NCI-H187 treated with DMSO at 0.1 percent for 48 hours (cell line): ENCODE data around the gene KLHL36.
"Not testable (repeated sequence)": the region's sequence is repeated elsewhere in the genome, so short reads cannot be mapped to it uniquely, and the experiment has no call there.

Source experiments
- DNase-seq: peaks from one replicate; lab custom pipeline; 2025; lab: John Stamatoyannopoulos, UW

The KLHL36 gene

GRCh38 chr16:84673203-84673535, 24.9 kb downstream of the KLHL36 start:
- DNase-seq = no peak

GRCh38 chr16:84673561-84673960, 25.2 kb downstream of the KLHL36 start:
- DNase-seq = no peak

DNA sequence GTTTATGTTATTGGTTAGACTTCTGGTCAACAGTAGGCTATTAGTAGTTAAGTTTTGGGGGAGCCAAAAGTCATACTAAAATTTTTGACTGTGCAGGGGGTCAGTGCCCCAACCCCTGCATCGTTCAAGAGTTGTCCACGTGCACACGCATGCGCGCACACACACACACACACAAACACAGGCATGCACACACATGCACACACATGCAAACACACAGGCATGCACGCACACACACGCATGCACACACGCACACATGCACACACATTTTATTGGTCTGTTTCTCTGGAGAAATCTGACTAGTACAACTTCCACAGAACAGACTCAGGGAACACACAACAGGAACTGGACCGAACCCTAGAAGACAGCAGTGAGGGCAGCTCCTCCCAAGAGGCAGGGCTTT, 27.1 kb downstream of the KLHL36 start:
- no peak for DNase-seq

DNA sequence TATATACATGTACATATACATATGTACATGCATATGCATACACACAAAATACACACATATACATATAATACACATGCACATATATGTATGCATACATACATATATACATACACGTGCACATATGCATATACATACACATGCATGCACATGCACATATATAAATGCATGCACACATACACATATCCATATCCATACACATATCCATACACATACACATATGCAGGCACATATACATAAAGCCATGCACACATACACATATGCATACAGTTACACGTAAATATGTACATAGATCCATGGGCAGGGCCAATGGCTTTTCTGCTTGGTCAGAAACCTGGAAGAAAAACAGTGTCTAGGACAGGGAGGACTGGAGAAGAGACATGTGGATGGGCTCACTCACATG, 27.6 kb downstream of the KLHL36 start:
- no peak for DNase-seq

GRCh38 chr16:84677017-84677803, 28.9 kb downstream of the KLHL36 start:
- no peak for DNase-seq

GRCh38 chr16:84677849-84678248, 29.5 kb downstream of the KLHL36 start:
- no peak for DNase-seq

DNA sequence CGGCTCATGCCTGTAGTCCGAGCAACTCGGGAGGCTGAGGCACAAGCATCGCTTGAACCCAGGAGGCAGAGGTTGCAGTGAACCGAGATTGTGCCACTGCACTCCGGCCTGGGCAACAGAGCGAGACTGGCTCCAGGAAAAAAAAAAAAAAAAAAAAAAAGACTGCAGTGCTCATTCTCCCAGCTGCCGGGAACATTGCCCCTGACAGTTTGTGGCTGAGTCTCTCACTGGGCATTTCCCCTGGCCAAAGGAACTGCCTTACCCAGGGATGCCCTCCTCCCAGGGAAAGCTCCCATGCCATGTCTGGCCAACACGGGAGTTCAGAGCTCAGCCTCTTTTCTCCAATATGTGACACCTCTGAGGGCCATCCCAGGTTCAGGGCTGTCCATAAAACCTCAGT, 30.2 kb downstream of the KLHL36 start:
- no peak for DNase-seq

DNA sequence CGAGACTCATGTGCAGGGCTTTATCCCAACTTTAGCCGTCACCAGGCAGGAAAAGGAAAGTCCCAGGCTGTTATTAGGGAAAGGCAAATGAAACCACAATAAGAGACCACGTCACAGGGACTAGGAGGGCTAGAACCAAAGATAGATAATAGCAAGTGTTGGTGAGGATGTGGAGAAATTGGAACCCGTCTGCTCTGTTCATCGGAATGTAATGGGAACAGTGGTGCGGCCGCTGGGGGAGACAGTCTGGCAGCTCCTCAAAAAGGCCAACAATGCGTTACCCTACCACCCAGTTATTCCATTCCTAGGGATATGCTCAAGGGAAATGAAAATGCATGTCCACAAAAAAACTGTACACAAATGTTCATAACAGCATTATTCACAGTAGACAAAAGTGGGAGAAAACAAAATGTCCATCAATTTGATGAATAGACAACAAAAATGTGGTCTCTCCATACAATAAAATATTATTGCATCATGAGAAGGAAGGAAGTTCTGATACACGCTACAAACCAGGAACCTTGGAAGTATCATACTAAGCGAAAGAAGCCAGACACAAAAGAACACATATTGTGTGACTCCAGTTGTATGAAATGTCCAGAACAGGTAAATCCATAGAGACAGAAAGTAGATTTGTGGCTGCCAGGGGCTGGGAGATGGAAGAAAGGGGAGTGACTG, 32.0 kb downstream of the KLHL36 start:
- no peak for DNase-seq

GRCh38 chr16:84680843-84681629, 32.7 kb downstream of the KLHL36 start:
- DNase-seq = no peak

GRCh38 chr16:84683691-84684591, 35.6 kb downstream of the KLHL36 start:
- DNase-seq = no peak

GRCh38 chr16:84684592-84684965, 36.3 kb downstream of the KLHL36 start:
- DNase-seq = no peak

GRCh38 chr16:84685210-84685609, 36.9 kb downstream of the KLHL36 start:
- DNase-seq = no peak

- DNase-seq = no peak
These were observed 38.5 kb downstream of the KLHL36 start for GRCh38 chr16:84686707-84687298.

DNA sequence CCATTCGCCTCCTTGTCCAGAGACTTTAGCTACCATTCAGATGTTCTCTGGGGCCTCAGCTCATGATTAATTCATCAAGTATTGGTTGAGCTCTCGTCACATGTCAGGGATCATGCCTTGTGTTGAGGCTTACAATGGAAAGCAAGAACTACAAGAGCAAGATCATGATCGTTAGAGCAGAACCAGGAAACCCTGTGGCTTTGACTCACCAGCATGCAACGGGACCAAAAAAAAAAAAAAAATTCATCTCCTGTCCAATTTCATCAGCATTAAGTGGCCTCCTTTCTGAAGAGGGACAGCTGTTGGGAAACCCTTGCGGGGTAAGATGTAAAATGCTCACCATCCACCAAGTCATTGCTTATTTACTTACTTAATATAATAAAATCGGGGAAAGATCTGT, 39.4 kb downstream of the KLHL36 start:
- DNase-seq = no peak

DNA sequence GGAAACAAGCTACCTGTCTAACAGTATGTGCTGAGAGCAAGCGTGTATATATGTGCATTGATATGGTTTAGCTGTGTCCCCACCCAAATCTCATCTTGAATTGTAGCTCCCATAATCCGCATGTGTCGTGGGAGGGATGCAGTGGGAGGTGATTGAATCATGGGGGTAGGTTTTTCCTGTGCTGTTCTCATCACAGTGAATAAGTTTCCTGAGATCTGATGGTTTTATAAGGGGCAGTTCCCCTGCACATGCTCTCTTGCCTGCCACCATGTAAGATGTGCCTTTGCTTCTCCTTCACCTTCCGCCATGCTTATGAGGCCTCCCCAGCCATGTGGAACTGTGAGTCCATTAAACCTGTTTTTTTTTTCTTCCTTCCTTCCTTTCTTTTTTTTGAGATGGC, 39.9 kb downstream of the KLHL36 start:
- DNase-seq = not testable (repeated sequence)

GRCh38 chr16:84689111-84689510, 40.8 kb downstream of the KLHL36 start:
- no peak for DNase-seq

GRCh38 chr16:84690088-84690819, 41.9 kb downstream of the KLHL36 start:
- DNase-seq = no peak

- no peak for DNase-seq
These were observed 44.3 kb downstream of the KLHL36 start for GRCh38 chr16:84692451-84693214.

- DNase-seq = not testable (repeated sequence)
These were observed 45.6 kb downstream of the KLHL36 start for GRCh38 chr16:84693869-84694268.

GRCh38 chr16:84694980-84695379, 46.7 kb downstream of the KLHL36 start:
- DNase-seq = no peak
